HG03558 (cell line): ENCODE data around the gene KCNQ1.
"Not testable (repeated sequence)": the region's sequence is repeated elsewhere in the genome, so short reads cannot be mapped to it uniquely, and the experiment has no call there.

Experiments used
- ATAC-seq: cut with Tn5 transposase; IDR thresholded peaks from one replicate; pipeline ENCODE4 v1.9.1; 2021; ENCODE audit warnings: moderate number of reproducible peaks; ENCODE audit not compliant: unreplicated experiment; ENCODE audit errors: extremely low read depth

The KCNQ1 gene

GRCh38 chr11:2468363-2469235 is 23.8 kb downstream of the KCNQ1 start:
- no peak for ATAC-seq

- no peak for ATAC-seq
Measured at GRCh38 chr11:2470495-2470894, 25.7 kb downstream of the KCNQ1 start.

GRCh38 chr11:2471048-2471803 is 26.4 kb downstream of the KCNQ1 start:
- no peak for ATAC-seq

GRCh38 chr11:2471804-2472096 is 26.9 kb downstream of the KCNQ1 start:
- no peak for ATAC-seq

- no peak for ATAC-seq
Measured at GRCh38 chr11:2472428-2473186, 27.8 kb downstream of the KCNQ1 start.

GRCh38 chr11:2473361-2474058 is 28.7 kb downstream of the KCNQ1 start:
- no peak for ATAC-seq

- ATAC-seq = no peak
Measured at GRCh38 chr11:2474059-2474901, 29.5 kb downstream of the KCNQ1 start.

GRCh38 chr11:2475136-2475918 is 30.5 kb downstream of the KCNQ1 start:
- ATAC-seq = no peak

- no peak for ATAC-seq
Measured at GRCh38 chr11:2477254-2477653, 32.4 kb downstream of the KCNQ1 start.

- ATAC-seq = no peak
Measured at GRCh38 chr11:2477936-2478335, 33.1 kb downstream of the KCNQ1 start.

GRCh38 chr11:2480067-2480873 is 35.5 kb downstream of the KCNQ1 start:
- ATAC-seq = not testable (repeated sequence)

- ATAC-seq = no peak
Measured at GRCh38 chr11:2480874-2481220, 36.0 kb downstream of the KCNQ1 start.

GRCh38 chr11:2481253-2481652 is 36.4 kb downstream of the KCNQ1 start:
- no peak for ATAC-seq

GRCh38 chr11:2482204-2482603 is 37.4 kb downstream of the KCNQ1 start:
- no peak for ATAC-seq

GRCh38 chr11:2482745-2483144 is 37.9 kb downstream of the KCNQ1 start:
- ATAC-seq = no peak

GRCh38 chr11:2483426-2483825 is 38.6 kb downstream of the KCNQ1 start:
- no peak for ATAC-seq

GRCh38 chr11:2484576-2485125 is 39.8 kb downstream of the KCNQ1 start:
- ATAC-seq = no peak

GRCh38 chr11:2488004-2488403 is 43.2 kb downstream of the KCNQ1 start:
- no peak for ATAC-seq
